PC-9 (cell line): ENCODE measurements around the gene HOXD10.

Experiments
- CTCF ChIP-seq: fragments of 200-600 bp; sonication (generic); conservative IDR thresholded peaks from 2 replicates; pipeline ENCODE4 v1.6.1; 2017; ENCODE audit warnings: mixed run types, antibody characterized with exemption, mild to moderate bottlenecking, moderate library complexity
- EZH2 ChIP-seq: fragments of 200-600 bp; sonication (generic); IDR thresholded peaks from 2 replicates; pipeline ENCODE4 v1.8.0; 2017; ENCODE audit warnings: antibody characterized with exemption, low read depth

- TF ChIP-seq CTCF (no peak), EZH2 (no peak)
Measured at GRCh38 chr2:176125772-176126054, 9.1 kb downstream of the HOXD10 start.
